K562 (cell line): ENCODE data around the gene TUB. TPM values are rescaled to one million over a fixed set of nuclear protein-coding genes. Genes with fewer than 3 reads are reported as not detected.

Experiments used
- ATAC-seq: fragments of 200-7000 bp; cut with Tn5 transposase; 3 replicates; pipeline ENCODE4 v1.9.1; 2020; ENCODE audit warnings: moderate library complexity
- BruUV-seq: library from RNA; stranded (reverse); fragments of 400-500 nt; replicated peaks from 2 replicates; lab custom pipeline; 2021; lab: Mats Ljungman, UMichigan
- CTCF ChIA-PET: fragments of 300-600 bp; formaldehyde crosslinking; extraction: SDS; loops from one replicate; lab custom pipeline; 2021; ENCODE audit warnings: low intra/inter-chr PET ratio; lab: Yijun Ruan, JAX
- POLR2A ChIA-PET: fragments of 300-600, 350-650 bp; sonication (Branson Sonifier 250); formaldehyde crosslinking; extraction: SDS; loops from one replicate; lab custom pipeline; 2021; ENCODE audit warnings: antibody characterized with exemption, inconsistent platforms; lab: Yijun Ruan, JAX
- DNase-seq, 4 experiments: peaks; one replicate each; pipeline versions ENCODE4 v3.0.0 to v3.0.0-alpha.2; 2011 to 2018; ENCODE audit warnings: low spot score in 3 of 4, mixed read lengths in 3 of 4; ENCODE audit errors: extremely low read depth in 1 of 4
- FAIRE-seq: peaks from 2 replicates; lab custom pipeline; 2011; peaks lifted over from hg19 to GRCh38; lab: Jason Lieb, UNC
- H2AFZ ChIP-seq: 2 replicates; pipeline ENCODE4 v1.6.0; 2011; ENCODE audit warnings: low read depth, low read length, control low read depth, inconsistent platforms
- H3K27ac ChIP-seq: fragments of 200-600 bp; 3 replicates; pipeline ENCODE4 v1.8.0; 2011; ENCODE audit warnings: low read depth, mild to moderate bottlenecking, control low read depth, inconsistent platforms, low read length, moderate library complexity, mixed read lengths; ENCODE audit errors: extremely low read depth
- H3K27me3 ChIP-seq, 2 experiments: fragments of 300-600 bp in 1 of 2; 2 replicates in 1 of 2; 3 replicates in 1 of 2; pipeline versions ENCODE4 v1.6.0 to v1.8.0; 2011; ENCODE audit warnings: inconsistent platforms in 2 of 2, low read length in 2 of 2, mild to moderate bottlenecking in 1 of 2, mixed read lengths in 1 of 2, moderate library complexity in 1 of 2; ENCODE audit not compliant: control insufficient read depth in 2 of 2, insufficient read depth in 2 of 2
- H3K36me3 ChIP-seq: fragments of 300-600 bp; 3 replicates; pipeline ENCODE4 v1.8.0; 2011; ENCODE audit warnings: mild to moderate bottlenecking, low read length, inconsistent platforms; ENCODE audit not compliant: control insufficient read depth, insufficient read depth
- H3K4me1 ChIP-seq, 2 experiments: fragments of 200-600 bp in 1 of 2; replicated peaks in 1 of 2; 2 replicates in 1 of 2; 3 replicates in 1 of 2; pipeline versions ENCODE4 v1.5.1 to v1.8.0; 2011; ENCODE audit warnings: inconsistent platforms in 2 of 2, low read length in 2 of 2, mild to moderate bottlenecking in 1 of 2, mixed read lengths in 1 of 2, moderate library complexity in 1 of 2; ENCODE audit not compliant: control insufficient read depth in 2 of 2, insufficient read depth in 2 of 2
- H3K4me2 ChIP-seq: 2 replicates; pipeline ENCODE4 v1.6.1; 2011; ENCODE audit warnings: low read length, control low read depth, inconsistent platforms, mixed read lengths; ENCODE audit not compliant: insufficient read depth
- H3K4me3 ChIP-seq: fragments of 200-600 bp; sonication (generic), shearing (Covaris generic); 2 replicates; pipeline ENCODE4 v1.5.1; 2016; ENCODE audit warnings: control low read depth, inconsistent platforms
- H3K79me2 ChIP-seq: fragments of 200-600 bp; 3 replicates; pipeline ENCODE4 v1.8.0; 2011; ENCODE audit warnings: low read length, inconsistent platforms; ENCODE audit not compliant: control insufficient read depth, insufficient read depth
- H3K9ac ChIP-seq, 2 experiments: 2 replicates each; pipeline versions ENCODE4 v1.6.0 to v1.6.1; 2011; ENCODE audit warnings: low read depth in 2 of 2, low read length in 2 of 2, control low read depth in 1 of 2, inconsistent platforms in 1 of 2, mild to moderate bottlenecking in 1 of 2, mixed read lengths in 1 of 2; ENCODE audit not compliant: insufficient read depth in 1 of 2
- H3K9me1 ChIP-seq: one replicate; pipeline ENCODE4 v1.6.0; 2011; ENCODE audit warnings: inconsistent platforms, mild to moderate bottlenecking, low read length, moderate library complexity; ENCODE audit not compliant: control insufficient read depth, insufficient read depth
- H3K9me3 ChIP-seq: replicated peaks from 2 replicates; pipeline ENCODE4 v1.5.1; 2011; ENCODE audit warnings: low read depth, low read length, inconsistent platforms; ENCODE audit not compliant: control insufficient read depth, insufficient read depth
- H4K20me1 ChIP-seq: replicated peaks from 2 replicates; pipeline ENCODE4 v1.6.1; 2011; ENCODE audit warnings: low read length, inconsistent platforms, mixed read lengths; ENCODE audit not compliant: control insufficient read depth, insufficient read depth
- ARNT ChIP-seq, 2 experiments: fragments of 450-650 bp; IDR thresholded peaks; 2 replicates each; pipeline ENCODE4 v1.6.1; 2016; ENCODE audit warnings: mild to moderate bottlenecking in 1 of 2
- CEBPZ ChIP-seq: fragments of 150-350 bp; IDR thresholded peaks from 2 replicates; pipeline ENCODE4 v1.6.1; 2014; ENCODE audit warnings: low read depth, mild to moderate bottlenecking, low read length, borderline replicate concordance
- GABPA ChIP-seq: fragments of 200-800 bp; sonication (Bioruptor generic); conservative IDR thresholded peaks from 2 replicates; pipeline ENCODE4 v1.6.1; 2016; ENCODE audit warnings: low read depth, missing genetic modification characterization, missing compliant biosample characterization
- KAT8 ChIP-seq: fragments of 450-650 bp; IDR thresholded peaks from 2 replicates; pipeline ENCODE4 v1.6.1; 2016; ENCODE audit warnings: low read depth, mild to moderate bottlenecking
- POLR2B ChIP-seq: fragments of 450-650 bp; IDR thresholded peaks from 2 replicates; pipeline ENCODE4 v1.6.1; 2018; ENCODE audit warnings: low read depth; ENCODE audit not compliant: partially characterized antibody
- PRDM10 ChIP-seq: fragments of 450-650 bp; IDR thresholded peaks from 2 replicates; pipeline ENCODE4 v1.6.1; 2018; ENCODE audit not compliant: partially characterized antibody
- RREB1 ChIP-seq: fragments of 250-450 bp; sonication (Bioruptor Pico); IDR thresholded peaks from 2 replicates; pipeline ENCODE4 v1.4.0; 2020
- SP1 ChIP-seq: sonication (generic); formaldehyde crosslinking; IDR thresholded peaks from 2 replicates; pipeline ENCODE4 v1.8.1; 2022; ENCODE audit warnings: mild to moderate bottlenecking, missing genetic modification reagents
- SREBF1 ChIP-seq: fragments of 150-350 bp; IDR thresholded peaks from 2 replicates; pipeline ENCODE4 v1.6.1; 2014; ENCODE audit warnings: antibody characterized with exemption, low read depth, low read length, borderline replicate concordance
- ZNF324 ChIP-seq: fragments of 250-450 bp; sonication (Bioruptor Pico); IDR thresholded peaks from 2 replicates; pipeline ENCODE4 v1.4.0; 2020; ENCODE audit warnings: mild to moderate bottlenecking
- WGBS: fragments of 100-300 bp; shearing (Covaris generic); methylation state at CpG from one replicate; pipeline ENCODE4 v1.1.6; 2016; ENCODE audit warnings: low coverage, mixed read lengths; ENCODE audit not compliant: insufficient coverage; ENCODE audit errors: missing lambda C conversion rate; 5-methylcytosine and 5-hydroxymethylcytosine counted together
- in situ Hi-C: fragments of 300-500 bp; cut with MboI; formaldehyde crosslinking; loops from 4 replicates; pipeline ENCODE4 v1.15.0; 2018; ENCODE audit warnings: inconsistent platforms, mixed read lengths
- intact Hi-C: fragments of 100-400 bp; cut with micrococcal nuclease; formaldehyde crosslinking; loops from 2 replicates; pipeline ENCODE4 v1.14.2; 2022
- polyA plus RNA-seq, 8 experiments: library from polyadenylated mRNA; depleted of rRNA in 4 of 8; stranded (reverse) in 5 of 8; unstranded in 3 of 8; fragments of >200 nt; fragmentation: Nextera tagmentation in 2 of 8; fragmentation: Illumina TruSeq in 1 of 8; extraction: Ambion mirVana in 2 of 8; extraction: Trizol in 1 of 8; gene quantifications; 2 replicates each; pipeline versions ENCODE4 v1.2.1 to v1.2.3, GENCODE V29; 2011 to 2014; ENCODE audit warnings: inconsistent platforms in 1 of 8, missing spikeins in 1 of 8
- total RNA-seq, 7 experiments: library from RNA; depleted of rRNA in 6 of 7; stranded (reverse); fragments of >200 nt in 6 of 7; fragmentation: Illumina TruSeq in 2 of 7; extraction: Trizol in 2 of 7; gene quantifications; 2 replicates each; pipeline versions ENCODE4 v1.2.1 to v1.2.3, GENCODE V29; 2011 to 2021; ENCODE audit warnings: low replicate concordance in 1 of 7

The TUB gene
- total and polyA plus RNA-seq, 9 of the 15 experiments (the other 6 are each of a cell fraction or from before 2014, with no cell fraction given) = not detected

GRCh38 chr11:8110396-8110795 is 29.4 kb downstream of the TUB start:
- Histone ChIP-seq H3K27ac (no peak overlapping the region), H2AFZ (no peak overlapping the region), H3K36me3 (no peaks in the 10 kb centered on the region), H3K4me3 (no peak overlapping the region), H3K4me2 (no peak overlapping the region), H3K9me3 (no peaks in the 10 kb centered on the region), H4K20me1 (no peaks in the 10 kb centered on the region; the same call in 1 of the 2 replicates), H3K27me3 (peaks cover 0 to 5% of the 10 kb centered on the region in 2 experiments; a peak in 3 of 5 replicates), H3K79me2 (no peaks in the 10 kb centered on the region), H3K9ac (no peak overlapping the region), H3K9me1 (no peaks in the 10 kb centered on the region), H3K4me1 (no peaks in the 10 kb centered on the region)
- ATAC-seq (no peak), FAIRE-seq (no peak), DNase-seq (no peak)
- intact Hi-C loops (no loop called here), in situ Hi-C loops (no loop called here)
- POLR2A ChIA-PET = interaction anchor here (1.6 kb wide), 1 partner anchor 11 kb away, joined by 4 read pairs; no protein-coding TSS in a partner anchor
- no TSS peak for BruUV-seq
- WGBS = 0% methylated on average over 3 of the region's 4 CpGs
- CTCF ChIA-PET = no interaction called here
- no peak for TF ChIP-seq KAT8
- TF ChIP-seq PRDM10 = no peak
- TF ChIP-seq CEBPZ = no peak
- no peak for TF ChIP-seq SP1
- no peak for TF ChIP-seq GABPA (tag)
- TF ChIP-seq ARNT (IDR thresholded peaks at IDR 0.05) = no peak
- TF ChIP-seq ZNF324 (CRISPR knock-in tag) = no peak
- no peak for TF ChIP-seq SREBF1
- no peak for TF ChIP-seq RREB1 (CRISPR knock-in tag)
- TF ChIP-seq POLR2B = no peak
